HG03432 (cell line): ENCODE data around the gene DCAF17.

Experiments used
- ATAC-seq: cut with Tn5 transposase; IDR thresholded peaks from one replicate; pipeline ENCODE4 v1.9.1; 2021; ENCODE audit warnings: mild to moderate bottlenecking, moderate library complexity; ENCODE audit not compliant: unreplicated experiment

DCAF17 gene

GRCh38 chr2:171434013-171434989, at the start of gene DCAF17:
Gene DCAF17 (plus strand): TSS chr2:171434226. CDS start chr2:171434578, 352 bp downstream.
- peak; percentile 92 for ATAC-seq

GRCh38 chr2:171386627-171387026, 47.4 kb upstream of the DCAF17 start:
- ATAC-seq, result no peak

GRCh38 chr2:171387052-171387451, 47.0 kb upstream of the DCAF17 start:
- no peak for ATAC-seq

- ATAC-seq, result peak; percentile 64
Observed at GRCh38 chr2:171389325-171389724, 44.7 kb upstream of the DCAF17 start.

- peak; percentile 18 for ATAC-seq
Observed at GRCh38 chr2:171389780-171390179, 44.2 kb upstream of the DCAF17 start.

- ATAC-seq, result no peak
Observed at GRCh38 chr2:171390941-171391516, 43.0 kb upstream of the DCAF17 start.

- no peak for ATAC-seq
Observed at GRCh38 chr2:171391532-171391931, 42.5 kb upstream of the DCAF17 start.

- no peak for ATAC-seq
Observed at GRCh38 chr2:171393487-171393886, 40.5 kb upstream of the DCAF17 start.

GRCh38 chr2:171394164-171394740, 39.8 kb upstream of the DCAF17 start:
- no peak for ATAC-seq

GRCh38 chr2:171399292-171399691, 34.7 kb upstream of the DCAF17 start:
- ATAC-seq, result no peak

GRCh38 chr2:171400395-171400794, 33.6 kb upstream of the DCAF17 start:
- ATAC-seq, result no peak

- no peak for ATAC-seq
Observed at GRCh38 chr2:171401947-171402346, 32.1 kb upstream of the DCAF17 start.

- no peak for ATAC-seq
Observed at GRCh38 chr2:171402906-171403580, 31.0 kb upstream of the DCAF17 start.

- ATAC-seq, result no peak
Observed at GRCh38 chr2:171404261-171404660, 29.8 kb upstream of the DCAF17 start.

- ATAC-seq, result no peak
Observed at GRCh38 chr2:171404719-171405118, 29.3 kb upstream of the DCAF17 start.

GRCh38 chr2:171405546-171405945, 28.5 kb upstream of the DCAF17 start:
- no peak for ATAC-seq

- peak; percentile 61 for ATAC-seq
Observed at GRCh38 chr2:171406044-171406443, 28.0 kb upstream of the DCAF17 start.

GRCh38 chr2:171407030-171407675, 26.9 kb upstream of the DCAF17 start:
- ATAC-seq, result peak; percentile 64

- no peak for ATAC-seq
Observed at GRCh38 chr2:171407676-171408044, 26.4 kb upstream of the DCAF17 start.

- ATAC-seq, result no peak
Observed at GRCh38 chr2:171409436-171409971, 24.5 kb upstream of the DCAF17 start.
